HUES64 (cell line): ENCODE data around the gene KIAA1614. TPM values are rescaled to one million over a fixed set of nuclear protein-coding genes. Genes with fewer than 3 reads are reported as not detected.

Experiments
- H3K27ac ChIP-seq: 2 replicates; pipeline ENCODE4 v1.7.0; 2013; ENCODE audit warnings: low read depth, low read length, inconsistent platforms
- H3K27me3 ChIP-seq: 2 replicates; pipeline ENCODE4 v1.6.1; 2013; ENCODE audit warnings: mild to moderate bottlenecking, low read length; ENCODE audit not compliant: insufficient read depth
- H3K36me3 ChIP-seq: 2 replicates; pipeline ENCODE4 v1.6.1; 2013; ENCODE audit warnings: mild to moderate bottlenecking, low read length; ENCODE audit not compliant: insufficient read depth
- H3K4me1 ChIP-seq: 2 replicates; pipeline ENCODE4 v1.6.1; 2013; ENCODE audit warnings: mild to moderate bottlenecking, low read length, moderate library complexity; ENCODE audit not compliant: insufficient read depth
- H3K4me3 ChIP-seq: 2 replicates; pipeline ENCODE4 v1.5.1; 2013; ENCODE audit warnings: mild to moderate bottlenecking, low read length, moderate library complexity
- H3K9ac ChIP-seq: 2 replicates; pipeline ENCODE4 v1.6.1; 2013; ENCODE audit warnings: mild to moderate bottlenecking, low read depth, low read length
- H3K9me3 ChIP-seq: 2 replicates; pipeline ENCODE4 v1.6.1; 2013; ENCODE audit warnings: low read depth, low read length; ENCODE audit not compliant: insufficient read depth
- WGBS: fragments of 150-250, 120-280 bp; methylation state at CpG from one replicate; pipeline ENCODE4 v1.1.7; 2013; ENCODE audit warnings: missing lambda C conversion rate; 5-methylcytosine and 5-hydroxymethylcytosine counted together
- polyA plus RNA-seq, 2 experiments: library from polyadenylated mRNA; stranded (reverse); fragments of 50-300 nt; gene quantifications; one replicate each; pipeline ENCODE4 v1.2.3, GENCODE V29; 2013

Gene KIAA1614
- polyA plus RNA-seq (2013, experiment 1 of 2), result 0.45 TPM
- polyA plus RNA-seq (2013, experiment 2 of 2), result 1.6 TPM

- H3K4me3 ChIP-seq, result peak within 1 kb of the TSS; percentile 62
- peaks cover 38% of the 10 kb centered on the region for H3K27me3 ChIP-seq
- H3K27ac ChIP-seq, result no peak within 1 kb of the TSS
- no peaks in the 10 kb centered on the region for H3K9me3 ChIP-seq
- 2% methylated on average over 76 of the region's 76 CpGs for WGBS
- no peaks in the 10 kb centered on the region; the same call in 1 of the 2 replicates for H3K4me1 ChIP-seq
- no peaks in the 10 kb centered on the region for H3K36me3 ChIP-seq
- H3K9ac ChIP-seq, result peak within 1 kb of the TSS; percentile 71
Observed at GRCh38 chr1:180912801-180913565, at the start of gene KIAA1614. Gene KIAA1614, plus strand, starts transcription at chr1:180912897. Its CDS starts 347 bp downstream, at chr1:180913244.

GRCh38 chr1:180863158-180863775 is 49.4 kb upstream of the KIAA1614 start:
- WGBS, result 100% methylated on average over 2 of the region's 6 CpGs
- no peak overlapping the region for H3K9ac ChIP-seq
- H3K4me1 ChIP-seq, result no peaks in the 10 kb centered on the region
- peaks cover 6% of the 10 kb centered on the region; the same call in 1 of the 2 replicates for H3K9me3 ChIP-seq
- no peak overlapping the region for H3K4me3 ChIP-seq
- H3K27ac ChIP-seq, result no peak overlapping the region
- peaks cover 28% of the 10 kb centered on the region for H3K36me3 ChIP-seq
- H3K27me3 ChIP-seq, result no peaks in the 10 kb centered on the region

GRCh38 chr1:180881806-180882509 is 30.7 kb upstream of the KIAA1614 start:
- Histone ChIP-seq H3K9ac (no peak overlapping the region), H3K27ac (no peak overlapping the region), H3K4me1 (no peaks in the 10 kb centered on the region), H3K27me3 (no peaks in the 10 kb centered on the region), H3K4me3 (no peak overlapping the region), H3K36me3 (peaks cover 11% of the 10 kb centered on the region), H3K9me3 (no peaks in the 10 kb centered on the region)
- whole genome bisulfite sequencing, result 78% methylated on average over 6 of the region's 6 CpGs

- H3K4me1 ChIP-seq, result no peaks in the 10 kb centered on the region
- no peak overlapping the region for H3K27ac ChIP-seq
- no peaks in the 10 kb centered on the region for H3K9me3 ChIP-seq
- WGBS, result 96% methylated on average over 3 of the region's 3 CpGs
- no peak overlapping the region for H3K4me3 ChIP-seq
- no peak overlapping the region for H3K9ac ChIP-seq
- H3K27me3 ChIP-seq, result no peaks in the 10 kb centered on the region
- peaks cover 7% of the 10 kb centered on the region; the same call in 1 of the 2 replicates for H3K36me3 ChIP-seq
Observed at GRCh38 chr1:180884588-180885300, 28.0 kb upstream of the KIAA1614 start.

GRCh38 chr1:180886338-180886737 is 26.4 kb upstream of the KIAA1614 start:
- WGBS, result 77% methylated on average over 2 of the region's 2 CpGs
- Histone ChIP-seq H3K9me3 (no peaks in the 10 kb centered on the region), H3K36me3 (peaks cover 2% of the 10 kb centered on the region; the same call in 1 of the 2 replicates), H3K27me3 (no peaks in the 10 kb centered on the region), H3K4me1 (no peaks in the 10 kb centered on the region), H3K9ac (no peak overlapping the region), H3K4me3 (no peak overlapping the region), H3K27ac (no peak overlapping the region)

- H3K4me3 ChIP-seq, result no peak overlapping the region
- H3K9ac ChIP-seq, result no peak overlapping the region
- H3K4me1 ChIP-seq, result no peaks in the 10 kb centered on the region
- H3K9me3 ChIP-seq, result no peaks in the 10 kb centered on the region
- no peak overlapping the region for H3K27ac ChIP-seq
- no peaks in the 10 kb centered on the region for H3K27me3 ChIP-seq
- 98% methylated on average over 7 of the region's 7 CpGs for WGBS
- no peaks in the 10 kb centered on the region for H3K36me3 ChIP-seq
Observed at GRCh38 chr1:180887841-180888240, 24.9 kb upstream of the KIAA1614 start.

- H3K36me3 ChIP-seq, result no peaks in the 10 kb centered on the region
- no peaks in the 10 kb centered on the region for H3K4me1 ChIP-seq
- H3K9ac ChIP-seq, result no peak overlapping the region
- 90% methylated on average over 1 of the region's 1 CpG for WGBS
- H3K9me3 ChIP-seq, result no peaks in the 10 kb centered on the region
- H3K4me3 ChIP-seq, result no peak overlapping the region
- H3K27ac ChIP-seq, result no peak overlapping the region
- H3K27me3 ChIP-seq, result no peaks in the 10 kb centered on the region
Observed at GRCh38 chr1:180888870-180889269, 23.8 kb upstream of the KIAA1614 start.

GRCh38 chr1:180889325-180889724 is 23.4 kb upstream of the KIAA1614 start:
- Histone ChIP-seq H3K36me3 (no peaks in the 10 kb centered on the region), H3K9me3 (no peaks in the 10 kb centered on the region), H3K27me3 (no peaks in the 10 kb centered on the region), H3K4me1 (no peaks in the 10 kb centered on the region), H3K4me3 (no peak overlapping the region), H3K9ac (no peak overlapping the region), H3K27ac (no peak overlapping the region)
- WGBS, result no CpG with 5 or more reads among the region's 2 CpGs

GRCh38 chr1:180892272-180892671 is 20.4 kb upstream of the KIAA1614 start:
- WGBS, result 96% methylated on average over 5 of the region's 5 CpGs
- H3K4me3 ChIP-seq, result no peak overlapping the region
- no peak overlapping the region for H3K9ac ChIP-seq
- H3K36me3 ChIP-seq, result no peaks in the 10 kb centered on the region
- no peaks in the 10 kb centered on the region for H3K4me1 ChIP-seq
- H3K27me3 ChIP-seq, result no peaks in the 10 kb centered on the region
- no peaks in the 10 kb centered on the region for H3K9me3 ChIP-seq
- no peak overlapping the region for H3K27ac ChIP-seq

- Histone ChIP-seq H3K36me3 (no peaks in the 10 kb centered on the region), H3K27ac (no peak overlapping the region), H3K9ac (no peak overlapping the region), H3K27me3 (no peaks in the 10 kb centered on the region), H3K4me1 (no peaks in the 10 kb centered on the region), H3K9me3 (no peaks in the 10 kb centered on the region), H3K4me3 (no peak overlapping the region)
- WGBS, result 93% methylated on average over 2 of the region's 2 CpGs
Observed at GRCh38 chr1:180892675-180893074, 20.0 kb upstream of the KIAA1614 start.
